HepG2 (cell line): ENCODE data around the gene GAL3ST1.

ENCODE experiments used
- ATF4 ChIP-seq, 2 experiments: fragments of 450-650 bp in 1 of 2; sonication (generic) in 1 of 2; formaldehyde crosslinking; IDR thresholded peaks; 2 replicates each; pipeline versions ENCODE4 v1.5.0 to v1.8.0; 2020 to 2022; ENCODE audit warnings: mild to moderate bottlenecking in 1 of 2, missing genetic modification reagents in 1 of 2
- ESRRA ChIP-seq: sonication (generic); formaldehyde crosslinking; IDR thresholded peaks from 2 replicates; pipeline ENCODE4 v1.5.1; 2020; ENCODE audit warnings: mild to moderate bottlenecking, low read depth, missing genetic modification reagents
- MTF2 ChIP-seq: sonication (generic); formaldehyde crosslinking; IDR thresholded peaks from 2 replicates; pipeline ENCODE4 v1.5.0; 2020; ENCODE audit warnings: missing genetic modification reagents, borderline replicate concordance
- NFE2L1 ChIP-seq: sonication (generic); formaldehyde crosslinking; IDR thresholded peaks from 2 replicates; pipeline ENCODE4 v1.4.0; 2020; ENCODE audit warnings: missing genetic modification reagents, mild to moderate bottlenecking, borderline replicate concordance
- TF ChIP-seq, protein P1 (sequence below): sonication (generic); formaldehyde crosslinking; IDR thresholded peaks from 2 replicates; pipeline ENCODE4 v1.5.0; 2020; ENCODE audit warnings: mild to moderate bottlenecking, missing genetic modification reagents, moderate library complexity
- TF ChIP-seq, protein P2 (sequence below): sonication (generic); formaldehyde crosslinking; IDR thresholded peaks from 2 replicates; pipeline ENCODE4 v1.4.0; 2020; ENCODE audit warnings: missing genetic modification reagents

GRCh38 chr22:30538280-30538679 is 36.2 kb downstream of the GAL3ST1 start:
- TF ChIP-seq MTF2 (CRISPR knock-in tag) (no peak), NFE2L1 (no peak), ATF4 (CRISPR knock-in tag; IDR thresholded peaks at IDR 0.05) (no peak), ESRRA (no peak)
- TF ChIP-seq, protein P1, sequence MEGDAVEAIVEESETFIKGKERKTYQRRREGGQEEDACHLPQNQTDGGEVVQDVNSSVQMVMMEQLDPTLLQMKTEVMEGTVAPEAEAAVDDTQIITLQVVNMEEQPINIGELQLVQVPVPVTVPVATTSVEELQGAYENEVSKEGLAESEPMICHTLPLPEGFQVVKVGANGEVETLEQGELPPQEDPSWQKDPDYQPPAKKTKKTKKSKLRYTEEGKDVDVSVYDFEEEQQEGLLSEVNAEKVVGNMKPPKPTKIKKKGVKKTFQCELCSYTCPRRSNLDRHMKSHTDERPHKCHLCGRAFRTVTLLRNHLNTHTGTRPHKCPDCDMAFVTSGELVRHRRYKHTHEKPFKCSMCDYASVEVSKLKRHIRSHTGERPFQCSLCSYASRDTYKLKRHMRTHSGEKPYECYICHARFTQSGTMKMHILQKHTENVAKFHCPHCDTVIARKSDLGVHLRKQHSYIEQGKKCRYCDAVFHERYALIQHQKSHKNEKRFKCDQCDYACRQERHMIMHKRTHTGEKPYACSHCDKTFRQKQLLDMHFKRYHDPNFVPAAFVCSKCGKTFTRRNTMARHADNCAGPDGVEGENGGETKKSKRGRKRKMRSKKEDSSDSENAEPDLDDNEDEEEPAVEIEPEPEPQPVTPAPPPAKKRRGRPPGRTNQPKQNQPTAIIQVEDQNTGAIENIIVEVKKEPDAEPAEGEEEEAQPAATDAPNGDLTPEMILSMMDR (CRISPR knock-in tag), result no peak
- TF ChIP-seq, protein P2, sequence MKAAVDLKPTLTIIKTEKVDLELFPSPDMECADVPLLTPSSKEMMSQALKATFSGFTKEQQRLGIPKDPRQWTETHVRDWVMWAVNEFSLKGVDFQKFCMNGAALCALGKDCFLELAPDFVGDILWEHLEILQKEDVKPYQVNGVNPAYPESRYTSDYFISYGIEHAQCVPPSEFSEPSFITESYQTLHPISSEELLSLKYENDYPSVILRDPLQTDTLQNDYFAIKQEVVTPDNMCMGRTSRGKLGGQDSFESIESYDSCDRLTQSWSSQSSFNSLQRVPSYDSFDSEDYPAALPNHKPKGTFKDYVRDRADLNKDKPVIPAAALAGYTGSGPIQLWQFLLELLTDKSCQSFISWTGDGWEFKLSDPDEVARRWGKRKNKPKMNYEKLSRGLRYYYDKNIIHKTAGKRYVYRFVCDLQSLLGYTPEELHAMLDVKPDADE (CRISPR knock-in tag), result no peak
